Measurements from ENCODE around the gene ORM1.

The ORM1 gene

DNA sequence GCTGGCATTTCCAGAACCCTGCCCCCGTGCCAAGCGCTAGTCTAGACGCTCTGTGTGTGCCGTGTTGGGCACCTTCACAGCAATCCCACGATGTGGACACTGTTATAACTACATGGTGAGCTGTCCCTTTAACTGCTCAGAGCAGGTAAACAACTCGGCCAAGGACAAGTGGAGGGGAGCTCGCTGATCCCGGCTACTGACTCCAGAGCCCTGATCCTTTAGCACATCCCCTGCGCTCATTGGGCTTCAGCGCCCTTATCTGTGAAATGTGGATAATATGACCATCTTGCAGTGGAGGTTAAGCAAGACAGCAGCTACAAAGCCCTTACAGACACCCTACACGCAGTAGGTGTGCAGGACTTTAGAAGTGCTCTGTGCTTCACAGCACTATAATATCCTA lies 23.2 kb downstream of the ORM1 start:
- H3K4me3 ChIP-seq (ENCODE audit: control insufficient read depth, low read depth, low read length) = no peak overlapping the region
- TF ChIP-seq, protein P1, sequence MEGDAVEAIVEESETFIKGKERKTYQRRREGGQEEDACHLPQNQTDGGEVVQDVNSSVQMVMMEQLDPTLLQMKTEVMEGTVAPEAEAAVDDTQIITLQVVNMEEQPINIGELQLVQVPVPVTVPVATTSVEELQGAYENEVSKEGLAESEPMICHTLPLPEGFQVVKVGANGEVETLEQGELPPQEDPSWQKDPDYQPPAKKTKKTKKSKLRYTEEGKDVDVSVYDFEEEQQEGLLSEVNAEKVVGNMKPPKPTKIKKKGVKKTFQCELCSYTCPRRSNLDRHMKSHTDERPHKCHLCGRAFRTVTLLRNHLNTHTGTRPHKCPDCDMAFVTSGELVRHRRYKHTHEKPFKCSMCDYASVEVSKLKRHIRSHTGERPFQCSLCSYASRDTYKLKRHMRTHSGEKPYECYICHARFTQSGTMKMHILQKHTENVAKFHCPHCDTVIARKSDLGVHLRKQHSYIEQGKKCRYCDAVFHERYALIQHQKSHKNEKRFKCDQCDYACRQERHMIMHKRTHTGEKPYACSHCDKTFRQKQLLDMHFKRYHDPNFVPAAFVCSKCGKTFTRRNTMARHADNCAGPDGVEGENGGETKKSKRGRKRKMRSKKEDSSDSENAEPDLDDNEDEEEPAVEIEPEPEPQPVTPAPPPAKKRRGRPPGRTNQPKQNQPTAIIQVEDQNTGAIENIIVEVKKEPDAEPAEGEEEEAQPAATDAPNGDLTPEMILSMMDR (IDR thresholded peaks at IDR 0.05; ENCODE audit: control insufficient read depth, insufficient read depth, low read depth, low read length, missing control alignments) = no peak
- DNase-seq (ENCODE audit: low read depth) = no peak

DNA sequence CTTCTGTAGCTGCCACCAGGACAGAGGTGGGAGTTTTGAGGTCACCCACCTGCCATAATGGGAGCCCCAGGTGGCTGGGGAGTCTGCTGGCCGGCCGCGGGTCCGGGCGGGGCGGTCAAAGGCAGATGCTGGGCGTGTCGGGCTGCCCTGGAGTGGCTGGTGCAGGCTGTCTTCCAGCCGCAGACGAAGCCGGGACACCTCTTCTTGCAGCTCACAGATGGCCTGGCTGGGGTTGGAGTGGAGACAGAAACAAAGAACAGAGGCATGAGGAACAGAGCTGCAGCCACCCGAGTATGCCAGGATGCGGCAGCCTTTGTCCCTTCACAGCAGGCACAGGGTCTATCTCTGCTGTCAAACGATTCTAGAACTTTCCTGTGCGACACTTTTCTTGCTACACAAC lies 24.8 kb downstream of the ORM1 start:
- H3K4me3 ChIP-seq (ENCODE audit: control insufficient read depth, low read depth, low read length) = no peak overlapping the region
- TF ChIP-seq, protein P1 (IDR thresholded peaks at IDR 0.05; ENCODE audit: control insufficient read depth, insufficient read depth, low read depth, low read length, missing control alignments) = no peak
- DNase-seq (ENCODE audit: low read depth) = no peak

- DNase-seq (ENCODE audit: low read depth) = no peak
- TF ChIP-seq, protein P1 (IDR thresholded peaks at IDR 0.05; ENCODE audit: control insufficient read depth, insufficient read depth, low read depth, low read length, missing control alignments) = no peak
- H3K4me3 ChIP-seq (ENCODE audit: control insufficient read depth, low read depth, low read length) = no peak overlapping the region
Observed at GRCh38 chr9:114348261-114348905, 25.5 kb downstream of the ORM1 start.

- peak; percentile 99 for DNase-seq (ENCODE audit: low read depth)
- no peak overlapping the region for H3K4me3 ChIP-seq (ENCODE audit: control insufficient read depth, low read depth, low read length)
- TF ChIP-seq, protein P1 (IDR thresholded peaks at IDR 0.05; ENCODE audit: control insufficient read depth, insufficient read depth, low read depth, low read length, missing control alignments) = no peak
Observed at GRCh38 chr9:114348906-114349482, 26.1 kb downstream of the ORM1 start.

DNA sequence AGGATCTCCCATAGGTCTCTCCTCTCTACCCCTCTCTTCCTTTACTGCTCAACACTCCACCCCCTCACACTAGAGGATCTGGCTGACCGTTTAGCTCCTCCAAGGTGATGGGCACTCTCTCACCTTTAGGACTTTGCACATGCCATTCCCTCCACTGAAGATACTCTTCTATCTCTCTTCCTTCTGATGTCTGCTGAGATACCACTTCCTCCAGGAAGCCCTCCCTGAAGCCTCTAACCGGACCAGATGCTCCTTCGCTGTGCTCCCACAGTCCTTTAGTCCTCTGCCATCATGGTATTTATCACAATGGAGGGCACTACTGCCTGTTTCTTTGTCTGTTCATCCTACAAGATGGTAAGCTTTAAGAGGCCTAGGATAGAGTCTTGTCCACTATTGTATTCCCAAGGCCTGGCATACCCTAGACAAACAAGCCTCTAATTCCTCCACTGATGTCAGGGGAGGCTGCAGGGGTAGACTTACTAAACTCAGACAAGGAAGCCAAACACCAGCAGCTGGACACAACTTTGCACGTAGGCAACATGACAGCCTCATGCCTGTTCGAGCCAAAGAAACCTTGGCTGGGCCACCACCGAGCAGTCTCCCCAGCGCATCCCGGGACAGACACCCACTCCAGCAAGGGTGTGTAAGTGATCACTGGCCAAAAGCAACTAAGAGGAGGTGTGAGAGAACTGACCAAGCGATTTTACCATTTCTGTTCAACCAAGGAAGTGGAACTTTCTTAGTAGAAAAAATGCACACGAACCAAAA lies 27.0 kb downstream of the ORM1 start:
- H3K4me3 ChIP-seq (ENCODE audit: control insufficient read depth, low read depth, low read length) = no peak overlapping the region
- TF ChIP-seq, protein P1 (IDR thresholded peaks at IDR 0.05; ENCODE audit: control insufficient read depth, insufficient read depth, low read depth, low read length, missing control alignments) = no peak
- DNase-seq (ENCODE audit: low read depth) = no peak

GRCh38 chr9:114350636-114351401 lies 27.9 kb downstream of the ORM1 start:
- no peak for DNase-seq (ENCODE audit: low read depth)
- TF ChIP-seq, protein P1 (IDR thresholded peaks at IDR 0.05; ENCODE audit: control insufficient read depth, insufficient read depth, low read depth, low read length, missing control alignments) = no peak
- H3K4me3 ChIP-seq (ENCODE audit: control insufficient read depth, low read depth, low read length) = no peak overlapping the region
